Calu3 (cell line): ENCODE measurements around the gene FSIP2. TPM values are rescaled to one million over a fixed set of nuclear protein-coding genes. Genes with fewer than 3 reads are reported as not detected.
A peak's percentile ranks its signal among the peaks of the same experiment; 100 is the strongest.

ENCODE experiments used
- BruUV-seq: library from RNA; stranded (reverse); fragments of 400-500 nt; replicated peaks from 2 replicates; lab custom pipeline; 2021; lab: Mats Ljungman, UMichigan
- CTCF ChIA-PET: fragments of 300-600 bp; sonication (Branson Sonifier 250); formaldehyde crosslinking; loops from one replicate; lab custom pipeline; 2022; ENCODE audit warnings: antibody characterized with exemption; lab: Charles Lee
- DNase-seq: peaks from one replicate; pipeline ENCODE4 v3.0.0; 2022
- H3K27ac Mint-ChIP-seq: one replicate; pipeline ENCODE4 v1.8.0; 2022; ENCODE audit warnings: mixed read lengths; ENCODE audit not compliant: unreplicated experiment
- H3K27me3 Mint-ChIP-seq: one replicate; pipeline ENCODE4 v1.8.0; 2022; ENCODE audit warnings: mixed read lengths; ENCODE audit not compliant: unreplicated experiment
- H3K36me3 Mint-ChIP-seq: one replicate; pipeline ENCODE4 v1.8.0; 2022; ENCODE audit warnings: mild to moderate bottlenecking, moderate library complexity, mixed read lengths; ENCODE audit not compliant: insufficient read depth, unreplicated experiment
- H3K4me1 Mint-ChIP-seq: one replicate; pipeline ENCODE4 v1.8.0; 2022; ENCODE audit warnings: mild to moderate bottlenecking, low read depth, mixed read lengths; ENCODE audit not compliant: unreplicated experiment
- H3K4me3 Mint-ChIP-seq: one replicate; pipeline ENCODE4 v1.8.0; 2022; ENCODE audit warnings: mild to moderate bottlenecking, low read depth, moderate library complexity, mixed read lengths; ENCODE audit not compliant: unreplicated experiment
- H3K9me3 Mint-ChIP-seq: one replicate; pipeline ENCODE4 v1.8.0; 2022; ENCODE audit warnings: low read depth, mixed read lengths; ENCODE audit not compliant: unreplicated experiment
- intact Hi-C: fragments of 100-400 bp; cut with micrococcal nuclease; formaldehyde crosslinking; loops from one replicate; pipeline ENCODE4 v1.10.0; 2022; ENCODE audit not compliant: unreplicated experiment
- total RNA-seq: library from RNA; stranded (reverse); gene quantifications from 2 replicates; pipeline ENCODE4 v1.2.3, GENCODE V29; 2022
- TF ChIP-seq, protein P1 (sequence below): fragments of 200-600 bp; IDR thresholded peaks from one replicate; pipeline ENCODE4 v1.8.0; 2022; ENCODE audit warnings: antibody characterized with exemption; ENCODE audit not compliant: unreplicated experiment

FSIP2 gene
- total RNA-seq, 1 experiment from 2014 or later = 0.35 TPM

- CTCF ChIA-PET = interaction anchor here (0.7 kb wide), 1 partner anchor 400 kb away, joined by 3 read pairs; no protein-coding TSS in a partner anchor
- TF ChIP-seq, protein P1, sequence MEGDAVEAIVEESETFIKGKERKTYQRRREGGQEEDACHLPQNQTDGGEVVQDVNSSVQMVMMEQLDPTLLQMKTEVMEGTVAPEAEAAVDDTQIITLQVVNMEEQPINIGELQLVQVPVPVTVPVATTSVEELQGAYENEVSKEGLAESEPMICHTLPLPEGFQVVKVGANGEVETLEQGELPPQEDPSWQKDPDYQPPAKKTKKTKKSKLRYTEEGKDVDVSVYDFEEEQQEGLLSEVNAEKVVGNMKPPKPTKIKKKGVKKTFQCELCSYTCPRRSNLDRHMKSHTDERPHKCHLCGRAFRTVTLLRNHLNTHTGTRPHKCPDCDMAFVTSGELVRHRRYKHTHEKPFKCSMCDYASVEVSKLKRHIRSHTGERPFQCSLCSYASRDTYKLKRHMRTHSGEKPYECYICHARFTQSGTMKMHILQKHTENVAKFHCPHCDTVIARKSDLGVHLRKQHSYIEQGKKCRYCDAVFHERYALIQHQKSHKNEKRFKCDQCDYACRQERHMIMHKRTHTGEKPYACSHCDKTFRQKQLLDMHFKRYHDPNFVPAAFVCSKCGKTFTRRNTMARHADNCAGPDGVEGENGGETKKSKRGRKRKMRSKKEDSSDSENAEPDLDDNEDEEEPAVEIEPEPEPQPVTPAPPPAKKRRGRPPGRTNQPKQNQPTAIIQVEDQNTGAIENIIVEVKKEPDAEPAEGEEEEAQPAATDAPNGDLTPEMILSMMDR = no peak
- no peak overlapping the region for H3K4me3 Mint-ChIP-seq
- no peaks in the 10 kb centered on the region for H3K27me3 Mint-ChIP-seq
- no peaks in the 10 kb centered on the region for H3K4me1 Mint-ChIP-seq
- intact Hi-C loops = no loop called here
- DNase-seq = peak; percentile 4
- no TSS peak for BruUV-seq
- H3K27ac Mint-ChIP-seq = no peak overlapping the region
- H3K36me3 Mint-ChIP-seq = no peaks in the 10 kb centered on the region
- H3K9me3 Mint-ChIP-seq = peaks cover 15% of the 10 kb centered on the region
Observed at GRCh38 chr2:185821467-185821866, 82.9 kb downstream of the FSIP2 start.

DNA sequence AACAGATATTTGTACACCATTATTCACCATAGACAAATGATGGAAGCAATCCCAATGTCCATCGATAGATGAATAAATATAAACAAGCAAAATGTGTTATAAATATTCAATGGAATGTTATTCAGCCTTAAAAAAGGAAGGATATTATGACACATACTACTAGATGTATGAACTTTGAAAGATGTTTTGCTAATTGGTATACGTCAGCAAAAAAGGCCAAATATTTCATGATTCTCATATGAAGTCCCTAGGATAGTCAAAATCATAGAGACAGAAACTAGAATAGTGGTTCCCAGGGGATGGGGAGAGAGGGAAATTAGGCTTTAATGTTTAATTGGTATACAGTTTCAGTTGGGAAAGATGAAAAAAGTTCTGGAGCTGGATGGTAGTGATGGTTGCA, 85.2 kb downstream of the FSIP2 start:
- BruUV-seq = no TSS peak
- intact Hi-C loops = no loop called here
- TF ChIP-seq, protein P1 = no peak
- Mint-ChIP-seq H3K27ac (no peak overlapping the region), H3K9me3 (peaks cover 7% of the 10 kb centered on the region), H3K27me3 (no peaks in the 10 kb centered on the region), H3K4me3 (no peak overlapping the region), H3K36me3 (no peaks in the 10 kb centered on the region), H3K4me1 (no peaks in the 10 kb centered on the region)
- CTCF ChIA-PET = no interaction called here
- no peak for DNase-seq

DNA sequence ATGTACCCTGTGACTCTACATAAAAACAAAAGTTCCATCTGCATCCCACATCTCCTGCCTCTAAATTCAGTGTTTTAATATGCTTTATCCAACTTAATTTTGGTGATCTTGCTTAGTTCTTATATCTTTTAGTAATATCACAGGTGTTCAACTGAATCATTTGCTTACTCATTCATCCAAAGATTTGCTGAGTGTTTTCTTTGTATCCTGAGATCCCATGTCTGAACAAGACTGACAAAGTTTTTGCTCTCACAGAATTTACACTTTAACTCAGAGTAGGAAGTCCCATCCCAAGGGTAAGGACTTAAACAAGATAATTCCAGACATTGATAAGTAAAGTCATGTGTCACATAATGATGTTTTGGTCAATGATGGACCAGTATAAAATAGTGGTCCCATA, 87.0 kb downstream of the FSIP2 start:
- Mint-ChIP-seq H3K27me3 (no peaks in the 10 kb centered on the region), H3K9me3 (peaks cover 2% of the 10 kb centered on the region), H3K36me3 (no peaks in the 10 kb centered on the region), H3K4me3 (no peak overlapping the region), H3K4me1 (no peaks in the 10 kb centered on the region), H3K27ac (no peak overlapping the region)
- no peak for DNase-seq
- CTCF ChIA-PET = no interaction called here
- TF ChIP-seq, protein P1 = no peak
- intact Hi-C loops = no loop called here
- no TSS peak for BruUV-seq

- CTCF ChIA-PET = interaction anchor here (1.3 kb wide), 1 partner anchor 89 kb away, joined by 3 read pairs; no protein-coding TSS in a partner anchor
- Mint-ChIP-seq H3K27me3 (no peaks in the 10 kb centered on the region), H3K9me3 (peaks cover under 1% of the 10 kb centered on the region), H3K4me3 (no peak overlapping the region), H3K36me3 (no peaks in the 10 kb centered on the region), H3K27ac (no peak overlapping the region), H3K4me1 (no peaks in the 10 kb centered on the region)
- no peak for DNase-seq
- TF ChIP-seq, protein P1 = no peak
- intact Hi-C loops = no loop called here
- BruUV-seq = no TSS peak
Observed at GRCh38 chr2:185828326-185828725, 89.7 kb downstream of the FSIP2 start.
